Activated CD4-positive, alpha-beta T cell treated with anti-CD3 and anti-CD28 coated beads for 36 hours (primary cell): ENCODE measurements around the gene CNFN. TPM values are rescaled to one million over a fixed set of nuclear protein-coding genes. Genes with fewer than 3 reads are reported as not detected.

Experiments
- ATAC-seq: fragments of 200-7000 bp; cut with Tn5 transposase; one replicate; pipeline ENCODE4 v1.10.0; 2021; ENCODE audit warnings: mild to moderate bottlenecking, moderate library complexity
- CTCF ChIA-PET: fragments of 350-600 bp; sonication (Branson Sonifier 250); formaldehyde crosslinking; loops from one replicate; lab custom pipeline; 2021; ENCODE audit warnings: antibody characterized with exemption; lab: Charles Lee
- POLR2A ChIA-PET: fragments of 350-600 bp; sonication (Branson Sonifier 250); formaldehyde crosslinking; loops from one replicate; lab custom pipeline; 2021; ENCODE audit warnings: antibody characterized with exemption, inconsistent platforms; lab: Charles Lee
- DNase-seq: peaks from one replicate; pipeline ENCODE4 v3.0.0-alpha.2; 2020
- H3K27ac Mint-ChIP-seq: one replicate; pipeline ENCODE4 v1.8.0; 2021; ENCODE audit warnings: mixed read lengths
- H3K27me3 Mint-ChIP-seq: one replicate; pipeline ENCODE4 v1.8.0; 2021; ENCODE audit warnings: mixed read lengths
- H3K36me3 Mint-ChIP-seq: one replicate; pipeline ENCODE4 v1.8.0; 2021; ENCODE audit warnings: low read depth, mixed read lengths
- H3K4me1 Mint-ChIP-seq: one replicate; pipeline ENCODE4 v1.8.0; 2021; ENCODE audit warnings: mixed read lengths
- H3K4me3 Mint-ChIP-seq: one replicate; pipeline ENCODE4 v1.8.0; 2021; ENCODE audit warnings: mild to moderate bottlenecking, moderate library complexity, mixed read lengths
- H3K9me3 Mint-ChIP-seq: one replicate; pipeline ENCODE4 v1.8.0; 2021; ENCODE audit warnings: low read depth, mixed read lengths
- intact Hi-C, 2 experiments: fragments of 100-400 bp; cut with DNase I in 1 of 2; cut with micrococcal nuclease in 1 of 2; formaldehyde crosslinking; loops; one replicate each; pipeline versions ENCODE4 v1.14.2 to v1.15.1; 2022 to 2024; cut with DNase I, micrococcal nuclease
- total RNA-seq, 2 experiments: library from RNA; stranded (reverse); gene quantifications; one replicate each; pipeline ENCODE4 v1.2.3, GENCODE V29; 2021

Gene CNFN
- total RNA-seq, 2 experiments from 2014 or later = not detected

- ChIA-PET POLR2A (no interaction called here), CTCF (no interaction called here)
- no peak overlapping the region for H3K4me3 Mint-ChIP-seq
- peaks cover 14% of the 10 kb centered on the region for H3K36me3 Mint-ChIP-seq
- no peaks in the 10 kb centered on the region for H3K9me3 Mint-ChIP-seq
- intact Hi-C loops = no loop called here
- ATAC-seq (no peak), DNase-seq (no peak)
- H3K4me1 Mint-ChIP-seq = no peaks in the 10 kb centered on the region
- no peak overlapping the region for H3K27ac Mint-ChIP-seq
- H3K27me3 Mint-ChIP-seq = no peaks in the 10 kb centered on the region
Measured at GRCh38 chr19:42362342-42362741, 27.8 kb downstream of the CNFN start.

GRCh38 chr19:42361545-42361910, 28.6 kb downstream of the CNFN start:
- H3K27me3 Mint-ChIP-seq = no peaks in the 10 kb centered on the region
- ChIA-PET CTCF (interaction anchor here (0.5 kb wide), 1 partner anchor 81 kb away, joined by 3 read pairs; no protein-coding TSS in a partner anchor), POLR2A (no interaction called here)
- H3K4me1 Mint-ChIP-seq = no peaks in the 10 kb centered on the region
- H3K9me3 Mint-ChIP-seq = no peaks in the 10 kb centered on the region
- no peak overlapping the region for H3K27ac Mint-ChIP-seq
- DNase-seq (no peak), ATAC-seq (no peak)
- H3K36me3 Mint-ChIP-seq = peaks cover 14% of the 10 kb centered on the region
- no peak overlapping the region for H3K4me3 Mint-ChIP-seq
- intact Hi-C loops = no loop called here

- no peaks in the 10 kb centered on the region for H3K4me1 Mint-ChIP-seq
- POLR2A ChIA-PET = no interaction called here
Measured at GRCh38 chr19:42360787-42361544, 29.1 kb downstream of the CNFN start.

GRCh38 chr19:42357290-42357689, 32.8 kb downstream of the CNFN start:
- H3K27me3 Mint-ChIP-seq = no peaks in the 10 kb centered on the region
- CTCF ChIA-PET = no interaction called here
- H3K36me3 Mint-ChIP-seq = peaks cover 3% of the 10 kb centered on the region
- intact Hi-C loops = no loop called here
- H3K4me1 Mint-ChIP-seq = no peaks in the 10 kb centered on the region
- no peak overlapping the region for H3K27ac Mint-ChIP-seq
- no peak overlapping the region for H3K4me3 Mint-ChIP-seq
- ATAC-seq = no peak
- DNase-seq = no peak
- no peaks in the 10 kb centered on the region for H3K9me3 Mint-ChIP-seq
- POLR2A ChIA-PET = no interaction called here

More at GRCh38 chr19:42360787-42361544, 29.1 kb downstream of the CNFN start:
- no peak for DNase-seq
- Mint-ChIP-seq H3K36me3 (peaks cover 14% of the 10 kb centered on the region), H3K27me3 (no peaks in the 10 kb centered on the region), H3K4me3 (no peak overlapping the region), H3K27ac (no peak overlapping the region), H3K9me3 (no peaks in the 10 kb centered on the region)
- CTCF ChIA-PET = interaction anchor here (0.5 kb wide), 2 partner anchors 81 to 175 kb away, joined by 3 read pairs; no protein-coding TSS in a partner anchor
- ATAC-seq = no peak
- intact Hi-C loops = no loop called here

- no peaks in the 10 kb centered on the region for H3K9me3 Mint-ChIP-seq
- no peak overlapping the region for H3K4me3 Mint-ChIP-seq
- H3K27me3 Mint-ChIP-seq = no peaks in the 10 kb centered on the region
- ChIA-PET POLR2A (interaction anchor here (0.6 kb wide), 1 partner anchor 1120 kb away, joined by 5 read pairs; no protein-coding TSS in a partner anchor), CTCF (no interaction called here)
- DNase-seq (no peak), ATAC-seq (no peak)
- H3K36me3 Mint-ChIP-seq = peaks cover 3% of the 10 kb centered on the region
- intact Hi-C loops = no loop called here
- no peaks in the 10 kb centered on the region for H3K4me1 Mint-ChIP-seq
- H3K27ac Mint-ChIP-seq = no peak overlapping the region
Measured at GRCh38 chr19:42356686-42357085, 33.4 kb downstream of the CNFN start.

GRCh38 chr19:42355896-42356295, 34.2 kb downstream of the CNFN start:
- H3K9me3 Mint-ChIP-seq = no peaks in the 10 kb centered on the region
- H3K4me1 Mint-ChIP-seq = no peaks in the 10 kb centered on the region
- ATAC-seq (no peak), DNase-seq (no peak)
- H3K36me3 Mint-ChIP-seq = peaks cover 3% of the 10 kb centered on the region
- intact Hi-C loops = no loop called here
- no peak overlapping the region for H3K27ac Mint-ChIP-seq
- ChIA-PET POLR2A (no interaction called here), CTCF (no interaction called here)
- no peaks in the 10 kb centered on the region for H3K27me3 Mint-ChIP-seq
- H3K4me3 Mint-ChIP-seq = no peak overlapping the region

- Mint-ChIP-seq H3K36me3 (peaks cover 3% of the 10 kb centered on the region), H3K9me3 (no peaks in the 10 kb centered on the region), H3K27ac (no peak overlapping the region), H3K27me3 (no peaks in the 10 kb centered on the region), H3K4me1 (no peaks in the 10 kb centered on the region), H3K4me3 (no peak overlapping the region)
- ATAC-seq (no peak), DNase-seq (no peak)
- intact Hi-C loops = no loop called here
- POLR2A ChIA-PET = no interaction called here
- CTCF ChIA-PET = interaction anchor here (1.0 kb wide), 1 partner anchor 9 kb away, joined by 3 read pairs; no protein-coding TSS in a partner anchor
Measured at GRCh38 chr19:42353341-42354015, 36.6 kb downstream of the CNFN start.

- Mint-ChIP-seq H3K9me3 (no peaks in the 10 kb centered on the region), H3K4me3 (no peak overlapping the region), H3K36me3 (peaks cover under 1% of the 10 kb centered on the region), H3K27ac (no peak overlapping the region), H3K4me1 (no peaks in the 10 kb centered on the region), H3K27me3 (no peaks in the 10 kb centered on the region)
- DNase-seq (peak; percentile 19), ATAC-seq (peak; percentile 12)
- ChIA-PET CTCF (no interaction called here), POLR2A (no interaction called here)
- intact Hi-C loops = no loop called here
Measured at GRCh38 chr19:42352301-42353259, 37.5 kb downstream of the CNFN start.

- H3K4me3 Mint-ChIP-seq = no peak overlapping the region
- intact Hi-C loops = no loop called here
- ChIA-PET CTCF (no interaction called here), POLR2A (no interaction called here)
- no peaks in the 10 kb centered on the region for H3K9me3 Mint-ChIP-seq
- H3K27ac Mint-ChIP-seq = no peak overlapping the region
- no peaks in the 10 kb centered on the region for H3K36me3 Mint-ChIP-seq
- H3K27me3 Mint-ChIP-seq = no peaks in the 10 kb centered on the region
- ATAC-seq (no peak), DNase-seq (no peak)
- H3K4me1 Mint-ChIP-seq = no peaks in the 10 kb centered on the region
Measured at GRCh38 chr19:42351079-42351735, 38.9 kb downstream of the CNFN start.

GRCh38 chr19:42350417-42350816, 39.7 kb downstream of the CNFN start:
- CTCF ChIA-PET = no interaction called here

More at GRCh38 chr19:42350417-42350816, 39.7 kb downstream of the CNFN start:
- H3K36me3 Mint-ChIP-seq = no peaks in the 10 kb centered on the region
- H3K27ac Mint-ChIP-seq = no peak overlapping the region
- POLR2A ChIA-PET = interaction anchor here (0.6 kb wide), 1 partner anchor 44 kb away, joined by 4 read pairs; no protein-coding TSS in a partner anchor
- ATAC-seq (no peak), DNase-seq (no peak)
- H3K9me3 Mint-ChIP-seq = no peaks in the 10 kb centered on the region
- intact Hi-C loops = no loop called here
- no peak overlapping the region for H3K4me3 Mint-ChIP-seq
- no peaks in the 10 kb centered on the region for H3K27me3 Mint-ChIP-seq
- H3K4me1 Mint-ChIP-seq = no peaks in the 10 kb centered on the region
